Spleen (tissue), 7 donors: ENCODE results near the gene EIF2D.

Experiments
- CTCF ChIP-seq, 11 experiments: fragments of 200-600 bp in 7 of 11; fragments of 450-650 bp in 4 of 11; sonication (generic) in 4 of 11; IDR thresholded peaks in 8 of 11; conservative IDR thresholded peaks in 3 of 11; 1 replicate in 7 of 11; 2 replicates in 4 of 11; pipeline versions ENCODE4 v1.4.0 to v1.8.0; 2016 to 2021; ENCODE audit warnings: antibody characterized with exemption in 11 of 11, inconsistent platforms in 4 of 11, mild to moderate bottlenecking in 1 of 11
- POLR2AphosphoS5 ChIP-seq, 3 donors: sonication (generic); formaldehyde crosslinking; IDR thresholded peaks; one replicate each; pipeline ENCODE4 v1.5.1; 2017; ENCODE audit warnings: antibody characterized with exemption in 3 of 3
- donor health status: DM: no; HTN: no; CAD: no; lungs with moderate emphysema.
- donor health status: DM: no; HTN: no; CAD: no.
- donor health status: DM: no; HTN: no; CAD: no.

- no peak for TF ChIP-seq CTCF (IDR thresholded peaks at IDR 0.05 in 8 of 11, conservative IDR thresholded peaks at IDR 0.05 in 3 of 11)
- no peak for TF ChIP-seq POLR2AphosphoS5 (IDR thresholded peaks at IDR 0.05)
These were observed 34.6 kb downstream of the EIF2D start for GRCh38 chr1:206577626-206578025.
